Prostate gland (tissue), 2 donors: ENCODE results near the gene MYL12B. TPM values are rescaled to one million over a fixed set of nuclear protein-coding genes. Genes with fewer than 3 reads are reported as not detected.
A peak's percentile ranks its signal among the peaks of the same experiment; 100 is the strongest.

Experiments
- DNase-seq: peaks from one replicate; pipeline ENCODE4 v3.0.0-alpha.2; 2019; ENCODE audit warnings: low spot score
- H3K27ac ChIP-seq, 2 donors: fragments of 200-600 bp; sonication (generic); 2 replicates each; pipeline ENCODE4 v1.5.1; 2017 to 2019
- H3K27me3 ChIP-seq: fragments of 200-600 bp; sonication (generic); replicated peaks from 2 replicates; pipeline ENCODE4 v1.5.1; 2019; ENCODE audit not compliant: insufficient read depth
- H3K36me3 ChIP-seq, 2 donors: fragments of 200-600 bp; sonication (generic); 1 replicate in 1 of 2; 2 replicates in 1 of 2; pipeline versions ENCODE4 v1.5.1 to v1.8.1; 2017 to 2019
- H3K4me1 ChIP-seq: fragments of 200-600 bp; sonication (generic); replicated peaks from 2 replicates; pipeline ENCODE4 v1.5.1; 2019
- H3K4me3 ChIP-seq, 2 donors: fragments of 200-600 bp; sonication (generic); 2 replicates each; pipeline ENCODE4 v1.5.1; 2017 to 2019
- H3K9me3 ChIP-seq: fragments of 200-600 bp; sonication (generic); 2 replicates; pipeline ENCODE4 v1.5.1; 2017
- CTCF ChIP-seq, 4 experiments: fragments of 200-600 bp in 2 of 4; fragments of 450-650 bp in 2 of 4; sonication (generic) in 2 of 4; IDR thresholded peaks; 1 replicate in 3 of 4; 2 replicates in 1 of 4; pipeline ENCODE4 v1.5.1; 2016 to 2019; ENCODE audit warnings: antibody characterized with exemption in 4 of 4, mild to moderate bottlenecking in 2 of 4, moderate library complexity in 2 of 4
- POLR2A ChIP-seq: fragments of 450-650 bp; IDR thresholded peaks from one replicate; pipeline ENCODE4 v1.6.1; 2016; ENCODE audit warnings: antibody characterized with exemption, mild to moderate bottlenecking
- POLR2AphosphoS5 ChIP-seq: sonication (generic); formaldehyde crosslinking; IDR thresholded peaks from one replicate; pipeline ENCODE4 v1.6.1; 2017; ENCODE audit warnings: antibody characterized with exemption
- WGBS: methylation state at CpG from one replicate; pipeline ENCODE4 v1.1.5; 2018; 5-methylcytosine and 5-hydroxymethylcytosine counted together
- intact Hi-C: fragments of 100-400 bp; cut with DNase I; formaldehyde crosslinking; loops from one replicate; pipeline ENCODE4 v1.14.2; 2022
- total RNA-seq, 2 donors: library from RNA; depleted of rRNA; stranded (reverse); fragments of >200 nt; gene quantifications; one replicate each; pipeline ENCODE4 v1.1.0, GENCODE V29; 2016

MYL12B gene
- total RNA-seq, 2 donors from 2014 or later: 254 to 310 TPM

- no peak overlapping the region for H3K4me3 ChIP-seq
- H3K36me3 ChIP-seq: no peaks in the 10 kb centered on the region
- no peak for DNase-seq
- H3K27ac ChIP-seq: peak overlapping the region in 1 of 2 donors; percentile 45
- no peaks in the 10 kb centered on the region for H3K27me3 ChIP-seq
- TF ChIP-seq CTCF (IDR thresholded peaks at IDR 0.05): no peak
- no peak for TF ChIP-seq POLR2A
- TF ChIP-seq POLR2AphosphoS5: no peak
- H3K9me3 ChIP-seq: no peaks in the 10 kb centered on the region
- H3K4me1 ChIP-seq: no peaks in the 10 kb centered on the region
- WGBS: 78% methylated on average over 4 of the region's 4 CpGs
- intact Hi-C loops: loop anchor here (2.0 kb wide), 1 partner anchor 194 kb away; no protein-coding TSS in a partner anchor
Measured at GRCh38 chr18:3254725-3255124, 7.2 kb upstream of the MYL12B start.

GRCh38 chr18:3255611-3256165 is 6.2 kb upstream of the MYL12B start:
- 73% methylated on average over 5 of the region's 5 CpGs for WGBS
- intact Hi-C loops: loop anchor here (2.0 kb wide), 1 partner anchor 193 kb away; no protein-coding TSS in a partner anchor
- no peak for DNase-seq
- Histone ChIP-seq H3K9me3 (no peaks in the 10 kb centered on the region), H3K27ac (peak overlapping the region in 1 of 2 donors; percentile 45), H3K4me1 (peaks cover under 1% of the 10 kb centered on the region), H3K36me3 (no peaks in the 10 kb centered on the region), H3K27me3 (no peaks in the 10 kb centered on the region), H3K4me3 (no peak overlapping the region)
- TF ChIP-seq POLR2AphosphoS5 (no peak), CTCF (IDR thresholded peaks at IDR 0.05) (no peak), POLR2A (no peak)

DNA sequence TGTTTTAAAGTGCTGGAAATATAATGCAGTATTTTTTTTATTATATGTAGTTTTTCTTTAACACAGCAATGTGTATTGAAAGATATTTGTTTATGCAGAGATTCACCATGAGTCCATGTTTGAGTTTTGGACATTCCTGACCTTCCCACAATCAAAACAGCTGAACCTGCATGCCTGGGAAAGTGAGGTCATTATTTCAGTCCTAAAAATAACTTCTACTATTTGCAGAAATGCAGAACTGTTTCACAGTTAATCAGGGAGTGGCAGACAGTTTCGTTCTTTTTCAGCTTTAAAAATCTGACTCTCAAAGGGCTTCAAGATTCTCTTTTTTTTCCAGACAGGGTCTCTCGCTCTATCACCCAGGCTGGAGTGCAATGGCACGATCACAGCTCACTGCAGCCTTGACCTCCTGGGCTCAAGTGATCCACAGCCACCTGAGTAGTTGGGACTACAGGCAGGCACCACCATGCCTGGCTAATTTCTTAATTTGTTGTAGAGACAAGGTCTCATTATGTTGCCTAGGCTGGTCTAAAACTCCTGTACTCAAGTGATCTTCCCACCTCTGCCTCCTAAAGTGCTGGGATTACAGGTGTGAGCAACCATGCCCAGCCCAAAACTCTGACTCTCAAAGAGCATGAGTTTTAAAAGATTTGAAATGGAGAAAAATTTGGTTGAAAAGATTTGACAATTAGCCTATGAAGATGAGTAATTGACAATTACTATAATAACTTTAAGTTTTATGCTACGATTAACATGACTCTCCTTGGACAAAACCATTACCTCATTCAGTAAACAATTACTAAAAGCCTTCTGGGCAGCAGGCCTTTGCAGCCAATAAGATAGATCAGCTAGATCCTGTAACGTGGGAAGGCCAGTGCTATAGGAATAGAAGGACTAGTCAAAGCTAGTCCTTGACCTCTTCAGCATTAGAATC is 5.0 kb upstream of the MYL12B start:
- no peaks in the 10 kb centered on the region for H3K27me3 ChIP-seq
- H3K36me3 ChIP-seq: no peaks in the 10 kb centered on the region
- no peaks in the 10 kb centered on the region for H3K9me3 ChIP-seq
- 44% methylated on average over 5 of the region's 5 CpGs for WGBS
- H3K27ac ChIP-seq: peak overlapping the region; percentile 54 to 64
- H3K4me1 ChIP-seq: peaks cover 4% of the 10 kb centered on the region
- TF ChIP-seq CTCF (IDR thresholded peaks at IDR 0.05): no peak
- peak; percentile 71 for TF ChIP-seq POLR2AphosphoS5
- intact Hi-C loops: no loop called here
- H3K4me3 ChIP-seq: no peak overlapping the region
- DNase-seq: no peak

DNA sequence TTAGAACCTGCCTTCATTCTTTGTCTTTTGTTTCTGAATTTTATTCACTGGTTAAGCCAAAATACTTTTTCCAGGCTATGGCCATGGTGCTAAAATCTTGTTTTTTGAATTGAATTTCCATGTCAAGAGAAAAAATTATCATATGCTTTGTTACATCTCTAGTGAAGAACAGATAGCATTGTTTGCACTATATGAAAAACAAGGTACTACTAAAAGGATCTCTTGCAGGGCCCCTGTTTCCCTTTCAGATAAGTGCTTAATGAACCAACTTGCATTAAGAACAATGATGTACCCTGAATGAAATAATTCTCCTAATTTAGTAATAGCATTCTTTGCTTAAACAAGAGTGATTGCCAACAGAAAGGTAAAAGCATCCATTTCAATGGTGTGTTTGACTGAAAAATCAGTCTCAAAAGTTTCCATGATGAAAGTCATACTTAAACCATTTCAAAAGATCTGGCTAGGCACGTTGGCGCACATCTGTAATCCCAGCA is 4.3 kb upstream of the MYL12B start:
- Histone ChIP-seq H3K4me3 (no peak overlapping the region), H3K4me1 (peaks cover 4% of the 10 kb centered on the region), H3K27ac (peak overlapping the region; percentile 54 to 64), H3K36me3 (no peaks in the 10 kb centered on the region), H3K9me3 (no peaks in the 10 kb centered on the region), H3K27me3 (no peaks in the 10 kb centered on the region)
- WGBS: 94% methylated on average over 2 of the region's 2 CpGs
- intact Hi-C loops: no loop called here
- no peak for DNase-seq
- no peak for TF ChIP-seq POLR2A
- TF ChIP-seq POLR2AphosphoS5: no peak
- TF ChIP-seq CTCF (IDR thresholded peaks at IDR 0.05): no peak
